Uterus (tissue), 4 donors: ENCODE results near the gene POC1B. TPM values are rescaled to one million over a fixed set of nuclear protein-coding genes. Genes with fewer than 3 reads are reported as not detected.

ENCODE experiments used
- DNase-seq, 2 donors: peaks; one replicate each; pipeline ENCODE4 v3.0.0-alpha.2; 2019 to 2020
- H3K27ac ChIP-seq, 2 donors: fragments of 200-600 bp; sonication (generic); 1 replicate in 1 of 2; 2 replicates in 1 of 2; pipeline ENCODE4 v1.5.1; 2016 to 2018
- H3K27me3 ChIP-seq, 2 donors: fragments of 200-600 bp; sonication (generic); one replicate each; pipeline ENCODE4 v1.5.1; 2018 to 2019; ENCODE audit warnings: control low read depth in 1 of 2
- H3K36me3 ChIP-seq, 2 donors: fragments of 200-600 bp; sonication (generic); one replicate each; pipeline ENCODE4 v1.5.1; 2019; ENCODE audit warnings: control low read depth in 1 of 2
- H3K4me1 ChIP-seq, 2 donors: fragments of 200-600 bp; sonication (generic); one replicate each; pipeline ENCODE4 v1.5.1; 2018 to 2019; ENCODE audit warnings: control low read depth in 1 of 2
- H3K4me3 ChIP-seq, 2 donors: fragments of 200-600 bp; sonication (generic); 1 replicate in 1 of 2; 2 replicates in 1 of 2; pipeline ENCODE4 v1.5.1; 2018 to 2019; ENCODE audit warnings: mild to moderate bottlenecking in 1 of 2
- H3K9me3 ChIP-seq, 2 donors: fragments of 200-600 bp; sonication (generic); one replicate each; pipeline ENCODE4 v1.5.1; 2019; ENCODE audit warnings: control low read depth in 1 of 2
- POLR2A ChIP-seq, 2 donors: fragments of 450-650 bp; IDR thresholded peaks; one replicate each; pipeline ENCODE4 v1.6.1; 2016; ENCODE audit warnings: antibody characterized with exemption in 2 of 2, mild to moderate bottlenecking in 1 of 2, moderate library complexity in 1 of 2
- intact Hi-C: fragments of 100-400 bp; cut with DNase I; formaldehyde crosslinking; loops from one replicate; pipeline ENCODE4 v1.15.1; 2023; ENCODE audit warnings: low total_unique reads
- total RNA-seq, 4 donors: library from RNA; depleted of rRNA in 3 of 4; stranded (reverse); fragments of >200 nt in 3 of 4; gene quantifications; one replicate each; pipeline versions ENCODE4 v1.1.0 to v1.2.4, GENCODE V29; 2014 to 2023
- TF ChIP-seq, protein P1 (sequence below), 4 experiments: fragments of 200-600 bp in 2 of 4; fragments of 450-650 bp in 2 of 4; sonication (generic) in 2 of 4; IDR thresholded peaks; one replicate each; pipeline ENCODE4 v1.5.1; 2016 to 2019; ENCODE audit warnings: antibody characterized with exemption in 4 of 4, mild to moderate bottlenecking in 2 of 4, moderate library complexity in 1 of 4
- donor health status: DM: yes; HTN: yes; CAD: no.

POC1B gene
- total RNA-seq, 4 donors from 2014 or later = 9.7 to 36.8 (median 30.5) TPM

DNA sequence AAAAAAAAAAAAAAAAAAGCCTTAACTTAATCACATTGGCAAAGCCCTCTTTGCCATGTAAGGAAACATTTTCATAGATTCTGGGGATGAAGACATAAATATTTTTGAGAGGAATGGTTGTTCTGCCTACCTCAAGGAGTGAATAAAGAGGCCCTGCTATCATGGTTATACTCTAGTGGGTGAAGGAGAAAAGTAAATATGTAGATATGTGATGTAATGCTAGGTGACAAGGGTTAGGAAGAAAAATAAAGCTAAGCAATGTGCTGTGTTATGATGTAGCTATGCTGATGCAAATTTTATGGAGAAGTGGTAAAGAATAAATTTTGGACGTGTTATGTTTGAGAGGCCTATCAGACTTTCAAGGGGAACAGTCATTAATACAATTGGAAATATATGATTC lies 93.5 kb downstream of the POC1B start:
- no peaks in the 10 kb centered on the region for H3K4me1 ChIP-seq
- intact Hi-C loops = no loop called here
- no peaks in the 10 kb centered on the region for H3K36me3 ChIP-seq
- TF ChIP-seq, protein P1, sequence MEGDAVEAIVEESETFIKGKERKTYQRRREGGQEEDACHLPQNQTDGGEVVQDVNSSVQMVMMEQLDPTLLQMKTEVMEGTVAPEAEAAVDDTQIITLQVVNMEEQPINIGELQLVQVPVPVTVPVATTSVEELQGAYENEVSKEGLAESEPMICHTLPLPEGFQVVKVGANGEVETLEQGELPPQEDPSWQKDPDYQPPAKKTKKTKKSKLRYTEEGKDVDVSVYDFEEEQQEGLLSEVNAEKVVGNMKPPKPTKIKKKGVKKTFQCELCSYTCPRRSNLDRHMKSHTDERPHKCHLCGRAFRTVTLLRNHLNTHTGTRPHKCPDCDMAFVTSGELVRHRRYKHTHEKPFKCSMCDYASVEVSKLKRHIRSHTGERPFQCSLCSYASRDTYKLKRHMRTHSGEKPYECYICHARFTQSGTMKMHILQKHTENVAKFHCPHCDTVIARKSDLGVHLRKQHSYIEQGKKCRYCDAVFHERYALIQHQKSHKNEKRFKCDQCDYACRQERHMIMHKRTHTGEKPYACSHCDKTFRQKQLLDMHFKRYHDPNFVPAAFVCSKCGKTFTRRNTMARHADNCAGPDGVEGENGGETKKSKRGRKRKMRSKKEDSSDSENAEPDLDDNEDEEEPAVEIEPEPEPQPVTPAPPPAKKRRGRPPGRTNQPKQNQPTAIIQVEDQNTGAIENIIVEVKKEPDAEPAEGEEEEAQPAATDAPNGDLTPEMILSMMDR (IDR thresholded peaks at IDR 0.05) = no peak
- no peak for TF ChIP-seq POLR2A (IDR thresholded peaks at IDR 0.05)
- no peaks in the 10 kb centered on the region for H3K9me3 ChIP-seq
- H3K27me3 ChIP-seq = no peaks in the 10 kb centered on the region
- no peak overlapping the region for H3K27ac ChIP-seq
- no peak for DNase-seq
- no peak overlapping the region for H3K4me3 ChIP-seq

DNA sequence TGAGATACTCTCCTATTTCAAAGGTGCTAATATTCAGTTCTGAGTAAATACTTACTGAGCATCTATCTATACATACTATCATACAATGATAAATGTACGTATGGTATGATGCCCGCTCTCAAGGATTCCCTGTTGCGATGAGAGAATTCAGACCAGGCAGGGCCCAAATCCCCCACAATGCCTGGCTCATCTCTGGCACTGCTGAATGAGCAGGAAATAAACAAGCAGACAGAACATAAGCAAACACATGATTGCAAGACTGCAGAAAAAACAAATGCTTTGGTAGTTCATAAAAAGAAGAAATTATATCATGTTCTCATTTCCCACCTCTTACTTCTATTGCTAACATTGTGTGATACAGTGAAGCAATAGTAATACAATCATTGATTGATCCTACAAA lies 96.3 kb downstream of the POC1B start:
- intact Hi-C loops = no loop called here

DNA sequence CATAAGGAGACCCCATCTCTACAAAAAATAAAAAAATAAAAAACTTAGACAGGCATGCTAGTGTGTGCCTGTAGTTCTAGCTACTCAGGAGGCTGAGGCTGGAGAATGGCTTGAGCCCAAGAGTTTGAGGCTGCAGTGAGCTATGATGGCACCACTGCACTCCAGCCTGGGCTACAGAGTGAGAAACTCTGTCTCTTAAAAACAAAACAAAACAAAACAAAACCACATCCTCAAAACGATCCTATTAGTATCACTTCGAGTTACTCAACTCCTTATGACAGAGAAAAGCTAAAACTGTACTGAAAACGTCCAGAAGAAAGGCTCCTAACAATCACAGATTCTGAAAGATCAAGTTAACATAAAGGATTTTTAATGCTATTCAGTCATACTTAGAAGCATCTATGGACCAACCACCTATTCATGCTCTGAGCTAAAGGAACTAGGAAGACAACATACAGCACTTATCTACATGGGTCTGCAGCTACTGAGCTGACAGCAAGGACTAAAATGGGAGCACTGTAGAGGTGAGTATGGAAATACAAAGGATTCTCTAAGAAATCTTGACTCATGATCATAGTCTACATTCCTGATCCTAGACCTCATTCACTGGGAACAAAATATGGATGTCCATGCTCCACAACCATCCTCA lies 98.2 kb downstream of the POC1B start:
- Histone ChIP-seq H3K9me3 (no peaks in the 10 kb centered on the region), H3K4me1 (no peaks in the 10 kb centered on the region), H3K4me3 (no peak overlapping the region), H3K27ac (no peak overlapping the region), H3K27me3 (no peaks in the 10 kb centered on the region), H3K36me3 (no peaks in the 10 kb centered on the region)
- DNase-seq = no peak
- TF ChIP-seq POLR2A (IDR thresholded peaks at IDR 0.05) = no peak
- TF ChIP-seq, protein P1 (IDR thresholded peaks at IDR 0.05) = no peak
- intact Hi-C loops = no loop called here

More for the DNA sequence above, 96.3 kb downstream of the POC1B start:
- TF ChIP-seq, protein P1 (IDR thresholded peaks at IDR 0.05) = no peak
- TF ChIP-seq POLR2A (IDR thresholded peaks at IDR 0.05) = no peak
- Histone ChIP-seq H3K27ac (no peak overlapping the region), H3K4me3 (no peak overlapping the region), H3K36me3 (no peaks in the 10 kb centered on the region), H3K4me1 (no peaks in the 10 kb centered on the region), H3K27me3 (no peaks in the 10 kb centered on the region), H3K9me3 (no peaks in the 10 kb centered on the region)
- DNase-seq = no peak

DNA sequence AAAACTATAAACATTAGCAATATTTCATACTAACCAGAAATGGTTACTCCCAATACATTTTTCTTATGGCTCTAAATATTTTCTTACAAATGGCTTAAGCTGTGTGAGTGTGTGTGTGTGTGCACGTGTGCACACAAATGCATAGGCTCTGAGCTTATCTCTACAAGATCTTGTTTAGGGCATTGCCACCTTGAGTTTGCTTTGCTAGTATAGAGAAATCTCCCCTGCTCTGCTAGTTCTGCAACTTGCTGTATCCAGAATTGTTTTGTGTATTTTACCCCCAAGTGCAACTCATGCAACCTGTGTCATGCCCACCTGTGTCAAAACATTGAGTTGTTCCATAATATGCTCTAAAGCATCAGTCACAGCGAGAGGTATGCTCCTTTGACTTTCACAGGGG lies 101.0 kb downstream of the POC1B start:
- DNase-seq = no peak
- TF ChIP-seq, protein P1 (IDR thresholded peaks at IDR 0.05) = no peak
- TF ChIP-seq POLR2A (IDR thresholded peaks at IDR 0.05) = no peak
- intact Hi-C loops = no loop called here
- no peaks in the 10 kb centered on the region for H3K9me3 ChIP-seq
- no peaks in the 10 kb centered on the region for H3K36me3 ChIP-seq
- no peaks in the 10 kb centered on the region for H3K27me3 ChIP-seq
- H3K27ac ChIP-seq = no peak overlapping the region
- H3K4me1 ChIP-seq = no peaks in the 10 kb centered on the region
- H3K4me3 ChIP-seq = no peak overlapping the region

DNA sequence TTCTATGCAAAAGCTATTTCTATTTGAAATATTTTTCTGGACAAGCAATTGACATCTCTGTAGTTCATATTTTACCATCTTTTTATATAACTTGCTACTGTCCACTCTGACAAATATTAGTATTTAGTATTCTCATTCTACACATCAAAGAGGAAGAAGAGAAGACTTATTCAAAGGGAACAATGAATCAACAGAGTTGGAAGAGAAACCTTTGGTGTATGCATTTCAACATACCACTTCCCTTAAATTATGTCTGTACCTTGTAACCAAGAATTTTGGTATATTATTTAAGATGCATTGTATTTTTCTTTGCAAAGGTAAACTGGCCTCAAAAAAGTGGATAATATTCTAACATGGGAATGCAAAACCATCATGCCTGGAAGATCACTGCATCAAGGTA lies 101.5 kb downstream of the POC1B start:
- Histone ChIP-seq H3K27me3 (no peaks in the 10 kb centered on the region), H3K36me3 (no peaks in the 10 kb centered on the region), H3K4me3 (no peak overlapping the region), H3K4me1 (no peaks in the 10 kb centered on the region), H3K9me3 (no peaks in the 10 kb centered on the region), H3K27ac (no peak overlapping the region)
- intact Hi-C loops = no loop called here
- no peak for TF ChIP-seq POLR2A (IDR thresholded peaks at IDR 0.05)
- TF ChIP-seq, protein P1 (IDR thresholded peaks at IDR 0.05) = no peak
- DNase-seq = no peak
